ENCODE data around the gene PRDX4.
A peak's percentile ranks its signal among the peaks of the same experiment; 100 is the strongest.
"Not testable (repeated sequence)": the region's sequence is repeated elsewhere in the genome, so short reads cannot be mapped to it uniquely, and the experiment has no call there.

Gene PRDX4

DNA sequence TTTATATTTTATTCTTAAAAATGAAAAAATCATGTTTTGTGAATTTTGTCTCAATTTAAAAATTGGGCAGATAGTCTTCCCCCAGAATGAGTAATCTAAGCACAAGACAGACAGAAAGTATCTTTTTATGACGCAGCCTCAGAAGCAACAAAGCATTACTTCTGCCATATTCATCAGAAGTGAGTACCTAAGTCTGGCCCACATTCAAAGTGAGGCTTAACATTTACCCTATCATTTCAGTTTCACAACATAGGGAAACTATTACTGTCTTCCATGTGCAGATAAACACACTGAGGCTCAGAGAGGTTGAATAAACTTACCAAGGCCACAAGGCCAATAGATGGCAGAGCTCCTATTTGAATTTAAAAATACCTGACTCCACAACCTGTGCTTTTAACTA, 4.4 kb upstream of the PRDX4 start:
- no peak for DNase-seq

GRCh38 chrX:23664496-23664895, 2.8 kb upstream of the PRDX4 start:
- Histone ChIP-seq H3K36me3 (replicated peaks) (no peaks in the 10 kb centered on the region), H3K27me3 (replicated peaks) (no peaks in the 10 kb centered on the region), H3K4me3 (ENCODE audit: low read depth, low read length) (no peak overlapping the region), H3K27ac (no peak overlapping the region)
- no peak for DNase-seq
- TF ChIP-seq, protein P1, sequence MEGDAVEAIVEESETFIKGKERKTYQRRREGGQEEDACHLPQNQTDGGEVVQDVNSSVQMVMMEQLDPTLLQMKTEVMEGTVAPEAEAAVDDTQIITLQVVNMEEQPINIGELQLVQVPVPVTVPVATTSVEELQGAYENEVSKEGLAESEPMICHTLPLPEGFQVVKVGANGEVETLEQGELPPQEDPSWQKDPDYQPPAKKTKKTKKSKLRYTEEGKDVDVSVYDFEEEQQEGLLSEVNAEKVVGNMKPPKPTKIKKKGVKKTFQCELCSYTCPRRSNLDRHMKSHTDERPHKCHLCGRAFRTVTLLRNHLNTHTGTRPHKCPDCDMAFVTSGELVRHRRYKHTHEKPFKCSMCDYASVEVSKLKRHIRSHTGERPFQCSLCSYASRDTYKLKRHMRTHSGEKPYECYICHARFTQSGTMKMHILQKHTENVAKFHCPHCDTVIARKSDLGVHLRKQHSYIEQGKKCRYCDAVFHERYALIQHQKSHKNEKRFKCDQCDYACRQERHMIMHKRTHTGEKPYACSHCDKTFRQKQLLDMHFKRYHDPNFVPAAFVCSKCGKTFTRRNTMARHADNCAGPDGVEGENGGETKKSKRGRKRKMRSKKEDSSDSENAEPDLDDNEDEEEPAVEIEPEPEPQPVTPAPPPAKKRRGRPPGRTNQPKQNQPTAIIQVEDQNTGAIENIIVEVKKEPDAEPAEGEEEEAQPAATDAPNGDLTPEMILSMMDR (IDR thresholded peaks at IDR 0.05; ENCODE audit: low read depth, low read length, missing control alignments), result no peak
- in situ Hi-C loops (cut with HindIII; ENCODE audit: low pct_ligation_motif_present, low sequenced_read_pairs), result no loop called here

More for the DNA sequence above, 4.4 kb upstream of the PRDX4 start:
- TF ChIP-seq, protein P1 (IDR thresholded peaks at IDR 0.05; ENCODE audit: low read depth, low read length, missing control alignments), result no peak
- no peaks in the 10 kb centered on the region for H3K27me3 ChIP-seq (replicated peaks)
- in situ Hi-C loops (cut with HindIII; ENCODE audit: low pct_ligation_motif_present, low sequenced_read_pairs), result no loop called here
- no peaks in the 10 kb centered on the region for H3K36me3 ChIP-seq (replicated peaks)
- no peak overlapping the region for H3K4me3 ChIP-seq (ENCODE audit: low read depth, low read length)
- H3K27ac ChIP-seq, result no peak overlapping the region

GRCh38 chrX:23666282-23666681, 1.0 kb upstream of the PRDX4 start:
- Histone ChIP-seq H3K36me3 (replicated peaks) (no peaks in the 10 kb centered on the region), H3K4me3 (ENCODE audit: low read depth, low read length) (no peak overlapping the region), H3K27ac (no peak overlapping the region), H3K27me3 (replicated peaks) (no peaks in the 10 kb centered on the region)
- in situ Hi-C loops (cut with HindIII; ENCODE audit: low pct_ligation_motif_present, low sequenced_read_pairs), result no loop called here
- TF ChIP-seq, protein P1 (IDR thresholded peaks at IDR 0.05; ENCODE audit: low read depth, low read length, missing control alignments), result no peak
- DNase-seq, result no peak

DNA sequence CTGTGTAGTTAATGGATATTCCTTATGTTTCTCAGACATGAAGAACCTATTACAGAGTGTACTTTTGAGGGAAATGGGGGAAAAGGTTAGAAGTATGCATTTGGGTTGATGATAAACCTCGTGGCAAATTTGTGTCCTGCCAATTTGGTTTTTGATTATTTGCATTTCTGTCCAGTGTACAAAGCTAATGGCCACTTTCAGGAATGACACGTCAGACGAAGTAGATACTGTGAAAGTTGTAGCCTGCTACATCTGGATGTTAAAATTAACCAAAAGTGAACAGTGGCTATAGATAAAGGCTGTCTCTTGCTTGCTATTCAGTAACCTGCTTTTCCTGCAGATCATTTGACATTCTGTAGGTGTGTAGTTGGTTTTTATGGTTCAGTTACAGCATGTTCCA, 1.0 kb downstream of the PRDX4 start:
- no peaks in the 10 kb centered on the region for H3K27me3 ChIP-seq (replicated peaks)
- TF ChIP-seq, protein P1 (IDR thresholded peaks at IDR 0.05; ENCODE audit: low read depth, low read length, missing control alignments), result no peak
- DNase-seq, result no peak
- no peaks in the 10 kb centered on the region for H3K36me3 ChIP-seq (replicated peaks)
- peak overlapping the region; percentile 36 for H3K27ac ChIP-seq
- peak overlapping the region; percentile 76 for H3K4me3 ChIP-seq (ENCODE audit: low read depth, low read length)
- in situ Hi-C loops (cut with HindIII; ENCODE audit: low pct_ligation_motif_present, low sequenced_read_pairs), result no loop called here

GRCh38 chrX:23670528-23670927, 3.2 kb downstream of the PRDX4 start:
- H3K27me3 ChIP-seq (replicated peaks), result no peaks in the 10 kb centered on the region
- H3K4me3 ChIP-seq (ENCODE audit: low read depth, low read length), result no peak overlapping the region
- no peaks in the 10 kb centered on the region for H3K36me3 ChIP-seq (replicated peaks)
- in situ Hi-C loops (cut with HindIII; ENCODE audit: low pct_ligation_motif_present, low sequenced_read_pairs), result no loop called here
- no peak overlapping the region for H3K27ac ChIP-seq
- TF ChIP-seq, protein P1 (IDR thresholded peaks at IDR 0.05; ENCODE audit: low read depth, low read length, missing control alignments), result no peak
- no peak for DNase-seq

DNA sequence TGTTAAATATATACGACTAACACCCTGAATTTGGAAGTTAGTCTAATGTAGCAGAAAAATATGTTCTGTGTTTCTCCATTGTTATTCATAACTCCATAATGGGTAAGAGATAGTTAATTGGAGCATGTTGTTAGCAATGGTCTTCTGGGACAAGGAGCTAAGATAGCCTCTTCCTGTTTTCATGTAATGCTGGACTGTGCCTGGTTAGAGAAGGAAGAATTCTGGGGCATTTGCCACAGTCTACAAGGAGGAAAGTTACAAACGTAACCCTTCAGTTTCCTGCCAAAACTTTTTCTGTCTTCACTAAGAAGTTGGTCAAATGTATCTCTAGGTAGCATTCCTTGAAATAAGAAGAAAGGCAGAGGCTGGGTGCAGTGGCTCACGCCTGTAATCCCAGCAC, 5.8 kb downstream of the PRDX4 start:
- Histone ChIP-seq H3K27me3 (replicated peaks) (no peaks in the 10 kb centered on the region), H3K4me3 (ENCODE audit: low read depth, low read length) (no peak overlapping the region), H3K36me3 (replicated peaks) (no peaks in the 10 kb centered on the region), H3K27ac (no peak overlapping the region)
- in situ Hi-C loops (cut with HindIII; ENCODE audit: low pct_ligation_motif_present, low sequenced_read_pairs), result no loop called here
- TF ChIP-seq, protein P1 (IDR thresholded peaks at IDR 0.05; ENCODE audit: low read depth, low read length, missing control alignments), result no peak
- DNase-seq, result no peak

GRCh38 chrX:23676486-23676885, 9.2 kb downstream of the PRDX4 start:
- H3K4me3 ChIP-seq (ENCODE audit: low read depth, low read length); DNase-seq; H3K27ac ChIP-seq; H3K36me3 ChIP-seq (replicated peaks); in situ Hi-C loops (cut with HindIII; ENCODE audit: low pct_ligation_motif_present, low sequenced_read_pairs); H3K27me3 ChIP-seq (replicated peaks): not testable (repeated sequence)
